ENCODE measurements around the gene LRP11. TPM values are rescaled to one million over a fixed set of nuclear protein-coding genes. Genes with fewer than 3 reads are reported as not detected.

LRP11 gene
- polyA plus RNA-seq, 1 donor from 2014 or later: 57.0 TPM

DNA sequence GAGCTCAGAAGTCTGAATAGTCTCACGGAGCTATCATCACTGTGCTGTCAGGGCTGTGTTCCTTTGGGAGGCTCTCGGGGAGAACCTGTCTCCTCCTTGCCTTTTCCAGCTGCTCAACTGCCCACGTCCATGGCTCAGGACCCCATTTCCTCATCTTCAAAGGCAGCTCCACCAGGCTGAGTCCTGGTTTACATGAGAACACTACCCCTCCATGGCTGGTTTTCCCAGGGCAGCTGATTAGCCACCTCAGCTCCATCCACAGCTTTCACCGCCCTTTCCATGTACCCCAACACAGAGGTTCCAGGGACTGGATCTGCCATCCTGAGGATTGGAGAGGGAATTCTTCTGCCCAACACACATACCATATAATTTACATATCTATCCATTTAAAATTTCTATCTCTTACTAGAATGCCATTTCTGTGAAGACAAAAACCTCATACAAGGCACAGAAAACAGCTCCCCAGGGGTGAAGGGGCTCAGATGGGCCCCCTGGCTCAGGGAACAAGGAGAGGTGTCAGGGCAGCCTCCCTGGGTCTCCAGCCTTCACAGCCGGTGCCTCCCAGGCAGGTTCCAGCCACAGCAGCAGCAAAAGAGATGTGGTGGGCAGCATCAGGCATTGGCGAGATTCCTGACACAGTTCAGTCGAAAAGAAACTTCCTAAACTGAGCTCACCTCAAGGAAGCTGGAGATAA is 35.9 kb upstream of the LRP11 start:
- no peaks in the 10 kb centered on the region for H4K20me1 ChIP-seq (ENCODE audit: insufficient read depth)
- TF ChIP-seq, protein P1, sequence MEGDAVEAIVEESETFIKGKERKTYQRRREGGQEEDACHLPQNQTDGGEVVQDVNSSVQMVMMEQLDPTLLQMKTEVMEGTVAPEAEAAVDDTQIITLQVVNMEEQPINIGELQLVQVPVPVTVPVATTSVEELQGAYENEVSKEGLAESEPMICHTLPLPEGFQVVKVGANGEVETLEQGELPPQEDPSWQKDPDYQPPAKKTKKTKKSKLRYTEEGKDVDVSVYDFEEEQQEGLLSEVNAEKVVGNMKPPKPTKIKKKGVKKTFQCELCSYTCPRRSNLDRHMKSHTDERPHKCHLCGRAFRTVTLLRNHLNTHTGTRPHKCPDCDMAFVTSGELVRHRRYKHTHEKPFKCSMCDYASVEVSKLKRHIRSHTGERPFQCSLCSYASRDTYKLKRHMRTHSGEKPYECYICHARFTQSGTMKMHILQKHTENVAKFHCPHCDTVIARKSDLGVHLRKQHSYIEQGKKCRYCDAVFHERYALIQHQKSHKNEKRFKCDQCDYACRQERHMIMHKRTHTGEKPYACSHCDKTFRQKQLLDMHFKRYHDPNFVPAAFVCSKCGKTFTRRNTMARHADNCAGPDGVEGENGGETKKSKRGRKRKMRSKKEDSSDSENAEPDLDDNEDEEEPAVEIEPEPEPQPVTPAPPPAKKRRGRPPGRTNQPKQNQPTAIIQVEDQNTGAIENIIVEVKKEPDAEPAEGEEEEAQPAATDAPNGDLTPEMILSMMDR (IDR thresholded peaks at IDR 0.05; ENCODE audit: poor library complexity, severe bottlenecking): no peak
- TF ChIP-seq EP300 (conservative IDR thresholded peaks at IDR 0.05; ENCODE audit: poor library complexity, severe bottlenecking): no peak
- TF ChIP-seq EZH2 (IDR thresholded peaks at IDR 0.05; ENCODE audit: borderline replicate concordance, insufficient read depth, low read length, poor library complexity, severe bottlenecking): no peak
- TF ChIP-seq RAD21 (conservative IDR thresholded peaks at IDR 0.05): no peak
- no peak for TF ChIP-seq SMC3 (conservative IDR thresholded peaks at IDR 0.05; ENCODE audit: poor library complexity)
- TF ChIP-seq REST (IDR thresholded peaks at IDR 0.05; ENCODE audit: borderline replicate concordance): no peak
- no peak for TF ChIP-seq MXI1 (conservative IDR thresholded peaks at IDR 0.05; ENCODE audit: poor library complexity, severe bottlenecking)
- TF ChIP-seq POLR2AphosphoS5 (IDR thresholded peaks at IDR 0.05): no peak
- TF ChIP-seq TAF1 (IDR thresholded peaks at IDR 0.05; ENCODE audit: low read depth): no peak

GRCh38 chr6:149899486-149899885 is 35.3 kb upstream of the LRP11 start:
- TF ChIP-seq REST (IDR thresholded peaks at IDR 0.05; ENCODE audit: borderline replicate concordance): no peak
- TF ChIP-seq MXI1 (conservative IDR thresholded peaks at IDR 0.05; ENCODE audit: poor library complexity, severe bottlenecking): no peak
- Histone ChIP-seq H3K36me3 (ENCODE audit: insufficient read depth, low read length) (no peaks in the 10 kb centered on the region), H3K9me3 (ENCODE audit: low read length) (no peaks in the 10 kb centered on the region), H3K9me2 (ENCODE audit: insufficient read depth, low read length) (no peaks in the 10 kb centered on the region), H3K79me2 (replicated peaks; ENCODE audit: insufficient read depth, low read length) (no peaks in the 10 kb centered on the region), H3K27me3 (ENCODE audit: insufficient read depth, low read depth, low read length) (no peaks in the 10 kb centered on the region), H3K9ac (ENCODE audit: low read length) (no peak overlapping the region), H3K4me2 (ENCODE audit: low read length) (no peak overlapping the region), H3K4me3 (ENCODE audit: low read length) (no peak overlapping the region), H3K27ac (ENCODE audit: low read length) (no peak overlapping the region), H3F3A (ENCODE audit: insufficient read depth, low read length, poor library complexity, severe bottlenecking) (no peaks in the 10 kb centered on the region), H2AFZ (ENCODE audit: low read depth, low read length) (no peak overlapping the region), H4K20me1 (ENCODE audit: insufficient read depth) (no peaks in the 10 kb centered on the region)

More for the DNA sequence above, 35.9 kb upstream of the LRP11 start:
- H3K79me2 ChIP-seq (replicated peaks; ENCODE audit: insufficient read depth, low read length): no peaks in the 10 kb centered on the region
- H3K4me3 ChIP-seq (ENCODE audit: low read length): no peak overlapping the region
- no peaks in the 10 kb centered on the region for H3K36me3 ChIP-seq (ENCODE audit: insufficient read depth, low read length)
- H3K9me3 ChIP-seq (ENCODE audit: low read length): no peaks in the 10 kb centered on the region
- no peaks in the 10 kb centered on the region for H3K27me3 ChIP-seq (ENCODE audit: insufficient read depth, low read depth, low read length)
- H3K27ac ChIP-seq (ENCODE audit: low read length): no peak overlapping the region
- no peaks in the 10 kb centered on the region for H3K9me2 ChIP-seq (ENCODE audit: insufficient read depth, low read length)
- no peak overlapping the region for H3K9ac ChIP-seq (ENCODE audit: low read length)
- no peaks in the 10 kb centered on the region for H3F3A ChIP-seq (ENCODE audit: insufficient read depth, low read length, poor library complexity, severe bottlenecking)
- no peak overlapping the region for H2AFZ ChIP-seq (ENCODE audit: low read depth, low read length)
- no peak overlapping the region for H3K4me2 ChIP-seq (ENCODE audit: low read length)

Data from neural cell (in vitro differentiated cells).